Measurements from ENCODE around the gene KLHL7. TPM values are rescaled to one million over a fixed set of nuclear protein-coding genes. Genes with fewer than 3 reads are reported as not detected.

Gene KLHL7
- total RNA-seq, 3 donors from 2014 or later, result 17.0 to 20.2 (median 18.1) TPM

DNA sequence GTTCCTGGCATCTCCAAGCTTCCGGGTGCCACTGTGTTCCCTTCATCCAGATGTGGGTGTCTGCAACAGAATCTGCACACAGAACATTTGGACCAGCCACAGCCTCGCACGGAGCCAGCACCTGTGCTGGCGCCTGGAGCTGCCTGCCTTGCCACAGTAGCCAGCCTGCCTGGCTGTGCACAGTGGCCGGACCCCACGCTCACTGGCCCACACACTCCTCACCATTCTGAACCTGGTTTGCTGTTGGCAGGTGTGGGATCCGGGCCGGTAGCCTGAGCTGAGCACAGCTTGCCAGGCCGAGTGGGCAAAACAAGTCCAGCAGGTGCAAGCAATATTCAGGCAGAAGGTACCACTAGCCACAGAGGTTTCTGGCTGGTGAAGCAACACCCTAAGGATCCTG is 7.6 kb upstream of the KLHL7 start:
- no peak for DNase-seq
- Mint-ChIP-seq H3K4me3 (no peak overlapping the region), H3K27me3 (ENCODE audit: low read depth) (peaks cover 5% of the 10 kb centered on the region), H3K9me3 (no peaks in the 10 kb centered on the region), H3K4me1 (ENCODE audit: low read depth) (no peaks in the 10 kb centered on the region), H3K36me3 (ENCODE audit: insufficient read depth) (peaks cover 2% of the 10 kb centered on the region)
- ATAC-seq, result no peak

DNA sequence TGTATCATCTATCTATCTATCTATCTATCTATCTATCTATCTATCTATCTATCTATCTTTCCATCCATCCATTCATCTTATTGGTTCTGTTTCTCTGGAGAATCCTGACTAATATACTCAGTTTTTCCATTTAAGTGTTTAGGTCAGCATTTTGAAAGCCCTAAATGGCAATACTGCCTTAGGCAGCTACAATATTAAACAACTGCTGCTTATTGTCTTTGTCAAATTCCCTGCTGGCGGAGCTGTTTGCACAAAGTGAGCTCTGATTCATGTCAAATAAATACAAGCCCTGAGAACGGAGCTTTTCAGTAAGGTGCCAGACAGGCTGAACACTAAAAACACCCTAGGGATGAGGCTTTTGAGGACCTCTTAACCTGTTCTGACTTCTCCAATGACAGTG is 7.1 kb upstream of the KLHL7 start:
- Mint-ChIP-seq H3K9me3 (no peaks in the 10 kb centered on the region), H3K27me3 (ENCODE audit: low read depth) (peaks cover 5% of the 10 kb centered on the region), H3K4me3 (no peak overlapping the region), H3K36me3 (ENCODE audit: insufficient read depth) (peaks cover 2% of the 10 kb centered on the region), H3K4me1 (ENCODE audit: low read depth) (no peaks in the 10 kb centered on the region)
- ATAC-seq, result no peak
- DNase-seq, result no peak

DNA sequence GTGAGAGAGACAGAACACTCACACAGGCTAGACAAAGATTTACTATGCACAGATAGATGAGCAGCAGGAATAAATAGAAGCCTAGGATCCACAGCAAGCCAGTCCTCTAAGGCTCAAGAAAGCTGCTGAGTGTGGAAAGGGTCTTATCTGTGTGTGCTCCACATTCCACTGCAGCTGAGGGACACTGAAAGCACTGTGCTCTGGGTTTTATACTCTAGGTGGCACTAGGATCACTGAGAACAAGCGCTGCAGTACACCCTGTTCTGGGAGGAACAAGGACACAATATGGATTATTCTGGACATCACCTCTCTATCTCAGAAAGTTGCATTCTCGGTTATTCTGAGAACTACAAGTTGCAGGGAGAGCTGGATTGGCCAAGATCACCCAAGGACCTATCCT is 4.9 kb upstream of the KLHL7 start:
- H3K36me3 Mint-ChIP-seq (ENCODE audit: insufficient read depth), result no peaks in the 10 kb centered on the region

DNA sequence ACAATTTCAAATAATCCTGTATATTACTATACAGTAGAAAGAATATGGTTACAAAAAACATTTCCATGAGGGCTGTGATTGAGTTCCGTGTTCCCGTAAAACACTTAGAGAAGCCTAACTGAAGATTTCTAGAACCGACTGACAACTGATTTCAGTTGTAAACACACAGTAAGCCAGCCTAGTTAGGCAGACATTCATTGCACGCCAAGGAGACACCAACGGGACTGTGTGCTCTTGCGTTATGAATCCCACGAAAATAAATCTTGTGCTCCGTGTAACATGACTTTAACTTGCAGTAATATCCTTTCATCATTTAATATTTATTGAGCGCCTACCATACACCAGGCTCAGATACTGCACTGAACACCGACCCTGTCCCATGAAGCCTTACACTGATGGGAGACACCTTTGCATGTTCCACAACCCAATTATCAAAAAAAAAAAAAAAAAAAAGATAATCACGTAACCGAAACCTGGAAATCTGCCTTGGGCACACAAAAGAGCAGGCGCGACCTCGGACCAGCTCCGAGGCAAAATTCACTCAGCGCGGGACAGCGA is 420 bp upstream of the KLHL7 start:
- Mint-ChIP-seq H3K4me1 (ENCODE audit: low read depth) (peaks cover 39% of the 10 kb centered on the region), H3K27me3 (ENCODE audit: low read depth) (no peaks in the 10 kb centered on the region), H3K4me3 (peak overlapping the region; percentile 97), H3K9me3 (no peaks in the 10 kb centered on the region), H3K36me3 (ENCODE audit: insufficient read depth) (no peaks in the 10 kb centered on the region)
- no peak for DNase-seq
- peak; percentile 11 to 19 for ATAC-seq

More for the DNA sequence above, 4.9 kb upstream of the KLHL7 start:
- H3K4me1 Mint-ChIP-seq (ENCODE audit: low read depth), result peaks cover 4% of the 10 kb centered on the region
- no peaks in the 10 kb centered on the region for H3K9me3 Mint-ChIP-seq
- no peak overlapping the region for H3K4me3 Mint-ChIP-seq
- ATAC-seq (no peak), DNase-seq (no peak)
- H3K27me3 Mint-ChIP-seq (ENCODE audit: low read depth), result peaks cover 5% of the 10 kb centered on the region

DNA sequence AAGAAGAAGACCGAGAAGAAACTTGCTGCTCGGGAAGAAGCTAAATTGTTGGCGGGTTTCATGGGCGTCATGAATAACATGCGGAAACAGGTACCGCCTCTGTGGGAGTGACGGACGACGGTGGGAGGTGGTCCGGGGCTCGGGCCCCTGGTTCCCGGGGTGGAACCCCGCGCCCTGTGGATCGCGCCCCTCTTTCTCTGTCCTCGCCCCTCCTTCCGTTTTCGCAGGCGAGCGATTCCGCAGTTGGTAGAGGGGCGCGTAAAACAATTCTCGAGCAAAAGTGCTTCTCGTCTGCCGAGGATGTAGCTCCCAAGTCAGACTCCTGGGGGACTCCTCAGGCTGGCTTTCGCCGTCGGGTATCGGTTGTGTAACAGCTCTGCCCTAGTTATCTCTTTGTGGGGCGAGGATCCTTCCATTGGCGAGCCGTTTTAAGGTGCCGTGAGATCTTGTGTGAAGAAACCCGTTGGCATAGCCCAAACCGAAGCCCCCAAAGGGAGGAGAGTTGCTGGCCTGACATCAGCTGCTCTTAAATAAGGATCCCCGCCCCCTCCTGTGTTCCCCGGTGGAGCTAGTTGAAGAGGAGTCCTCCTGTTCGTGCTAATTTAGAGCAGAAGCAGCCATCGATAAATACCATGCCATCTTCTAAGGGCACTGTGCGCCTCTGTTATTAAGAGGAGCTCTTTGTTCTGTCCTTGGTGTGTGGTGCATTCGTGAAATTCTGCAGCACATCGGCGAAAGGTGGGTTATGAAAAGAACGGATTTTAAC is 655 bp downstream of the KLHL7 start:
- Mint-ChIP-seq H3K4me1 (ENCODE audit: low read depth) (peaks cover 42% of the 10 kb centered on the region), H3K9me3 (no peaks in the 10 kb centered on the region), H3K36me3 (ENCODE audit: insufficient read depth) (no peaks in the 10 kb centered on the region), H3K4me3 (peak overlapping the region; percentile 97), H3K27me3 (ENCODE audit: low read depth) (no peaks in the 10 kb centered on the region)
- ATAC-seq (peak; percentile 55 to 67), DNase-seq (peak; percentile 20)

DNA sequence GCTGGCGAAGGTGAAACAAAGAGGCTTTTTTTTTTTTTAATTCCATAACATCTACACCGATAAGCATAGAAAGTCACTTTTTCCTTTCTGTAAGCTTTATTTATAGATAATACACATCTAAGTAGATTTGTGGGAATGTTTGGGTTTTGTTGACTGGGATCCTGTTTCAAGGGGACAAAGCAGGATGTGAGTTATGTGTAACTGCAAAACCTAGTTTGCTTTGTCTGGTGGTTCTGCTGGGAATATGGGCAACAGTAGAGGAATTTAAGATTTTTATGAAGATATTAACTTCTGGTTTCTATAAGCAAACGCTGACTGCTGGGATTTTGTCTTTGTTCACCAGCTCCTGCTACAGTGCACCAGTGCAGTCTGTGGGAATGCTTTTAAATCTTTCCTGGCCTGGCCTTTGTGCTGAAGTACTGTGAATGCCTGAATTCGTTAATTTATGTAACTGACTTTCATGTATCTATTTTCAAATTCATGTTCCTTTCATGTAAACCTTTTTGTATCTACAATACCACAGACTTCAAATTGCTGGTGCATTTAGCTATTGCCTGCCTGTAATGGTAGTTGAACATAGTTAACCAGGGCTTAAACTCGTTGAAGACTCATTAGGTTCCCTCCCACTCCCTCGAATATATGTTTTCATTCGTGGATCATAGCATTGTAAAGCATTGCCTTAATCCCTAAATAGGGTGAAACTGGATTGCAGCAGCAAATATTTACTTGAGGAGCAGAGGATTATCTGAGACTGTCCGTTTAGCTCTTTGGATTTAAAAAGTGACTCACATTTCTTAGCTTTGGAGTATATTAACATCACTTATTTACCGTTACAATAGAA is 1.5 kb downstream of the KLHL7 start:
- peaks cover 43% of the 10 kb centered on the region for H3K4me1 Mint-ChIP-seq (ENCODE audit: low read depth)
- no peaks in the 10 kb centered on the region for H3K9me3 Mint-ChIP-seq
- H3K4me3 Mint-ChIP-seq, result peak overlapping the region; percentile 97
- no peaks in the 10 kb centered on the region for H3K27me3 Mint-ChIP-seq (ENCODE audit: low read depth)
- H3K36me3 Mint-ChIP-seq (ENCODE audit: insufficient read depth), result no peaks in the 10 kb centered on the region
- DNase-seq (no peak), ATAC-seq (no peak)

DNA sequence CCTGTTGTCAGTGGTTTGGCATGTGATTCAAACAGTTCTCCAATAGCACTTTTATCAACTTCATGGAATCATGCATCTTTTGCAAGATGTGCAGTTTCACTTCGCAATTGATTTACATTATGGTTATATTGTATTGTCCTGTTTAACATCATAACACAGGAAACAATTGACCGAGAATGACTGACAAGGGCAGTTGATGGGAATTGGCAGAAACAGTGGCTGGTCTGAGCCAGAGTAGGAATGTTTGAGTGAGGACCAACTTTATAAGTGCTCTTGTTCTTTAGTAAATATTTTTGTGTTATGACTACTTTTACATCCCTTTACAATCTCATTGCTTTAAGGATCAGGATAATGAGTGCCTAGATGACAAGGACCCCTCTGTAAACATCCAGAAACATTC is 2.2 kb downstream of the KLHL7 start:
- no peaks in the 10 kb centered on the region for H3K27me3 Mint-ChIP-seq (ENCODE audit: low read depth)
- ATAC-seq (no peak), DNase-seq (no peak)
- peaks cover 48% of the 10 kb centered on the region for H3K4me1 Mint-ChIP-seq (ENCODE audit: low read depth)
- H3K36me3 Mint-ChIP-seq (ENCODE audit: insufficient read depth), result no peaks in the 10 kb centered on the region
- H3K9me3 Mint-ChIP-seq, result no peaks in the 10 kb centered on the region
- no peak overlapping the region for H3K4me3 Mint-ChIP-seq

DNA sequence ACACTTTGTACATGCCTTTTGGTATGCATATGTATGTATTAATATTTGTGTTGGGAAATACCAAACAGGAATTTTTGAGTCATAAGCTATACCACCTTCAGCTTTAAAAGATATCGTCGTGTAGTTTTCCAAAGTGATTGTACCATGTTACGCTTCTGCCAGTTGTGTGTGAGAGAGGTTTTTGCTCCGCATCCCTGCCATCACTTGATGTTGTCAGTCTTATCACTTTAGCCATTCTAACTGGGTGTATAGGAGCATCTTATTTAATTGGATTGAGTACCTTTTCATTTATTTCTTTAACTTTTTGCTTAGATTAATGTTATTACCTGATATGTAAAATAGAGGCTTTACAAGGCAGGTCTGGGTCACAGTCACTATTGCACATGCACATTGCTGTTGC is 3.4 kb downstream of the KLHL7 start:
- ATAC-seq (no peak), DNase-seq (no peak)
- no peaks in the 10 kb centered on the region for H3K9me3 Mint-ChIP-seq
- H3K36me3 Mint-ChIP-seq (ENCODE audit: insufficient read depth), result no peaks in the 10 kb centered on the region
- H3K4me3 Mint-ChIP-seq, result no peak overlapping the region
- H3K27me3 Mint-ChIP-seq (ENCODE audit: low read depth), result no peaks in the 10 kb centered on the region
- H3K4me1 Mint-ChIP-seq (ENCODE audit: low read depth), result peaks cover 48% of the 10 kb centered on the region

DNA sequence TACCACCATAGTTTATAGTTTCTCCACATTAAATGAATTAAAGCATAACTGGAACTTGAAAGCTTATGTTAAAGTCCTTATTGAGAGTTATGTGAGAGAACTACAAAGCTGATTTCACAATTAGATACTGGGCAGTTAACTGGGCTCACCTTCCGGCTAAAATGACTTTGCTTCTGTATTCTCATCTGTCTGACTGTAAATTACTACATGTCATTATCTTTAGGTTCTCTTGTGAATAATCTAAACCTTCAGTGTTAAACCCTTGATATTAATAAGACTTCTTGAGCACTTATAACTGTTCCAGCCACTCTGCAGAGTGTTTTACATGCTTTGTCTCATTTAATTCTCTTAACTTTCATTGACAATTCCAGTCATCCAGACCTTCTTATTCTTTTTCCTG is 3.9 kb downstream of the KLHL7 start:
- ATAC-seq (no peak), DNase-seq (no peak)
- Mint-ChIP-seq H3K27me3 (ENCODE audit: low read depth) (no peaks in the 10 kb centered on the region), H3K4me3 (no peak overlapping the region), H3K9me3 (no peaks in the 10 kb centered on the region), H3K36me3 (ENCODE audit: insufficient read depth) (no peaks in the 10 kb centered on the region), H3K4me1 (ENCODE audit: low read depth) (peaks cover 48% of the 10 kb centered on the region)

DNA sequence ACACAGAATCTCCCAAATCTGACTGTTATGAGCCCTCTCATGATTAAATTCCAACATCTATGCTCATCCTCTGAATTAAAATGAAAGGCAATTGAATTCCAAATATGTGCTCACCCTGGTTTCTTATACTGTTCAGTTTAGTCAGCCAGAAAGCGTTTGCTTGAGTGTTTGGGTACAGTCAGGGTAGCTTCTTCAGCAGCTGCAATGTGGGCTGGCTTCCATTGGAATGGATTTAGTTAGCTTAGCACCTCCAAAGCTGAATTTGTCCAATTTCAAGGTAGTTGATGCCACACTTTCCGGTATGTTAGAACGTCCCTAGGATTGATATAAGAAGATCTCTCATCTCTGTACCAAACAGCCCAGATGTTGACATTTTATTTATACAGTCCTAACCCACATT is 9.3 kb downstream of the KLHL7 start:
- DNase-seq (no peak), ATAC-seq (no peak)
- H3K9me3 Mint-ChIP-seq, result no peaks in the 10 kb centered on the region
- no peak overlapping the region for H3K4me3 Mint-ChIP-seq
- H3K4me1 Mint-ChIP-seq (ENCODE audit: low read depth), result peaks cover 15% of the 10 kb centered on the region
- H3K36me3 Mint-ChIP-seq (ENCODE audit: insufficient read depth), result peaks cover 3% of the 10 kb centered on the region
- H3K27me3 Mint-ChIP-seq (ENCODE audit: low read depth), result no peaks in the 10 kb centered on the region

DNA sequence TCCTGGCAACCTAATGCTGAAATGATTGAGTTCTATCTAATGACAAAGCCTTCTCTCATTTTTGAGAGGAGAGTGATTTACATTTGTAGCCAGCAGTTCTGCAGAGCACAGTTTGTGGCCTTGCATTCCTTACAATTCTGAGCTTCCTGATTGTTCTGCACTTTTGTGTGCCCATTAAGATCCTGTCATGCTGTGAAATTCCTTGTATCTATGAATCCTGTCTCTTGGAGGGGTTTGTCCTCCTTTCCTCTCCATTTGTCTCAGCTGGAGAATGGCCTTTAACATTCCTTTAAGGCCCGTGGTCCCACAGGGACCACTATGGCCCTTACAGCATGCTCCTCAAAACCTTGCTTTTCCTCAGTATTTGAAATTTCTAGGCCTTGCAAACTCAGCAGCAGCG is 10.4 kb downstream of the KLHL7 start:
- DNase-seq (no peak), ATAC-seq (no peak)
- Mint-ChIP-seq H3K27me3 (ENCODE audit: low read depth) (no peaks in the 10 kb centered on the region), H3K9me3 (no peaks in the 10 kb centered on the region), H3K36me3 (ENCODE audit: insufficient read depth) (peaks cover 5% of the 10 kb centered on the region), H3K4me1 (ENCODE audit: low read depth) (peaks cover 11% of the 10 kb centered on the region), H3K4me3 (no peak overlapping the region)

DNA sequence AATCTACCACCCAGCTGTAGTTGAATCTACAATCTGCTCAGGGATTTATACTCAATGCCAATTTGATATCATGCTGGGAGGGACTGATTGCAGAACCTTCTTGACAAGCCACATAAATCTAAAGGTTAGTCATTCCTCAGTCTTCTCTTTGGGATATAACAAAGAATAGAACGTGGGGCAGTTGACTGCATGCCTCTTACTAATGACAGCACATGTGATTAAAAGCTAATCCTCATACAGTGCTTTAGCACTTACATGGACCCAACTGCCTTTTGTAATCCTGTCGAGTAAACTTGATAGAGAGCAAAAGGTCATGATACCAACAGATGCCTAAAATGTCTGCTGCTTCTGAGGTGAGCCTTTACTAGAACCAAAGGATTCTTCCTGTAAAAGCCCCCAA is 12.3 kb downstream of the KLHL7 start:
- no peaks in the 10 kb centered on the region for H3K9me3 Mint-ChIP-seq
- H3K4me3 Mint-ChIP-seq, result no peak overlapping the region
- peaks cover 7% of the 10 kb centered on the region for H3K36me3 Mint-ChIP-seq (ENCODE audit: insufficient read depth)
- DNase-seq, result no peak
- ATAC-seq, result no peak
- H3K4me1 Mint-ChIP-seq (ENCODE audit: low read depth), result peaks cover 3% of the 10 kb centered on the region
- no peaks in the 10 kb centered on the region for H3K27me3 Mint-ChIP-seq (ENCODE audit: low read depth)

DNA sequence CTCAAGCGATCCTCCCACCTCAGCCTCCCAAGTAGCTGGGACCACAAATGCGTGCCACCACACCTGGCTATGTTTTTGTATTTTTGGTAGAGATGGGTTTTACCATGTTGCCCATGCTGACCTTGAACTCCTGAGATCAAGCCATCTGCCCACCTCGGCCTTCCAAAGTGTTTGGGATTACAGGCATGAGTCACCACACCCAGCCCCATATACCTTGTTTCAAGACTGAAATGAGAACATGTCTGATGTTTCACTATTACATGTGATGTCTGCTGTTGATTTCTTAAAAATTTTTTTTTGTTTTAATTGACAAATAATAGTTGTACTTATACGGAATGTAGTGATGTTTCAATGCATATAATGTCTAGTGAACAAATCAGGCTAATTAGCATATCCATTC is 14.5 kb downstream of the KLHL7 start:
- Mint-ChIP-seq H3K9me3 (no peaks in the 10 kb centered on the region), H3K36me3 (ENCODE audit: insufficient read depth) (peaks cover 14% of the 10 kb centered on the region), H3K27me3 (ENCODE audit: low read depth) (no peaks in the 10 kb centered on the region), H3K4me3 (no peak overlapping the region), H3K4me1 (ENCODE audit: low read depth) (peaks cover 3% of the 10 kb centered on the region)
- DNase-seq, result no peak
- ATAC-seq, result no peak

DNA sequence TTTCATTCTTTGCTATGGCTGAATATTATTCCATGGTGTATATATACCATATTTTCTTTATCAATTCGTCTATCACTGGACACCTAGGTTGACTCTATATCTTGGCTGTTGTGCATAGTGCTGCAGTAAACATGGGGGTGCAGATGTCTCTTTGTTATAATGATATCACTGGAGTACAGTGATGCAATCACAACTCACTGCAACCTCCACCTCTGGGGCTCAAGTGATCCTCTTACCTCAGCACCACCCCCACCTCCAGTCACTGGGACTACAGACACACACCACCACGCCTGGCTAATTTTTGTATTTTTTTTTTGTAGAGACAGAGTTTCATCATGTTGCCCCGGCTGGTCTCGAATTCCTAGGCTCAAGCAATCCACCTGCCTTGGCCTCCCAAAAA is 15.6 kb downstream of the KLHL7 start:
- no peak for ATAC-seq
- no peak overlapping the region for H3K4me3 Mint-ChIP-seq

DNA sequence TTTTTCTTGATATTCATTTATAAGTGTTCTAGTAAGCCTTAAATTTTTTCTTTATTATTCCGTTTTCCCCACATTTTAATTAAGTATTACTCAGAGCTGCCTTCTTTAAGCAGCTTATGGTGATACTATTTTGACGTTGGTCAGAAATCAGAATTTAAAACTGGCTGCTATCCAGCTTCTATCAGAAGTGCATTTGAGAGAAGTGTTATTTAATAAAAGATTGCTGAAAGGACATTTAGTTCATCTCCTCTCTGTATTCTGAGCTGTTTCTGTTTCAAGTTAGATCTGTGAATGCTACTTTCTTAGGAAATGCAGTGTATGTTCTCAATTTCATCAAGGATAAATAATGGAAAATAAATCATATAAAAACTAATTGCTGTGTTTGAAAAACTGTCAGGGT is 17.4 kb downstream of the KLHL7 start:
- H3K36me3 Mint-ChIP-seq (ENCODE audit: insufficient read depth), result peaks cover 23% of the 10 kb centered on the region
- ATAC-seq, result no peak

More for the DNA sequence above, 15.6 kb downstream of the KLHL7 start:
- DNase-seq, result no peak
- H3K9me3 Mint-ChIP-seq, result no peaks in the 10 kb centered on the region
- H3K36me3 Mint-ChIP-seq (ENCODE audit: insufficient read depth), result peaks cover 18% of the 10 kb centered on the region
- no peaks in the 10 kb centered on the region for H3K27me3 Mint-ChIP-seq (ENCODE audit: low read depth)
- H3K4me1 Mint-ChIP-seq (ENCODE audit: low read depth), result peaks cover 3% of the 10 kb centered on the region

More for the DNA sequence above, 17.4 kb downstream of the KLHL7 start:
- Mint-ChIP-seq H3K9me3 (no peaks in the 10 kb centered on the region), H3K4me3 (no peak overlapping the region), H3K27me3 (ENCODE audit: low read depth) (no peaks in the 10 kb centered on the region), H3K4me1 (ENCODE audit: low read depth) (peaks cover 3% of the 10 kb centered on the region)
- DNase-seq, result no peak

All from activated T-cell treated with anti-CD3 and anti-CD28 coated beads, Interleukin-2, amount 50 U/mL, for 4 hours (primary cell).